GM21576 (cell line): ENCODE data around the gene CERT1.
A peak's percentile ranks its signal among the peaks of the same experiment; 100 is the strongest.
"Not testable (repeated sequence)": the region's sequence is repeated elsewhere in the genome, so short reads cannot be mapped to it uniquely, and the experiment has no call there.

Experiments
- ATAC-seq: cut with Tn5 transposase; IDR thresholded peaks from one replicate; pipeline ENCODE4 v1.9.1; 2021; ENCODE audit warnings: mild to moderate bottlenecking, moderate library complexity; ENCODE audit not compliant: unreplicated experiment

CERT1 gene

GRCh38 chr5:75524591-75524990, 13.2 kb upstream of the CERT1 start:
- ATAC-seq: no peak

- ATAC-seq: peak; percentile 88
Measured at GRCh38 chr5:75524071-75524470, 12.6 kb upstream of the CERT1 start.

- no peak for ATAC-seq
Measured at GRCh38 chr5:75523275-75523674, 11.8 kb upstream of the CERT1 start.

GRCh38 chr5:75522542-75522941, 11.1 kb upstream of the CERT1 start:
- ATAC-seq: no peak

- ATAC-seq: no peak
Measured at GRCh38 chr5:75522025-75522424, 10.6 kb upstream of the CERT1 start.

- no peak for ATAC-seq
Measured at GRCh38 chr5:75521195-75521594, 9.8 kb upstream of the CERT1 start.

GRCh38 chr5:75519761-75520160, 8.3 kb upstream of the CERT1 start:
- no peak for ATAC-seq

GRCh38 chr5:75514323-75514722, 2.9 kb upstream of the CERT1 start:
- ATAC-seq: no peak

GRCh38 chr5:75513841-75514240, 2.4 kb upstream of the CERT1 start:
- no peak for ATAC-seq

GRCh38 chr5:75512383-75513074, 1.1 kb upstream of the CERT1 start:
- ATAC-seq: no peak

GRCh38 chr5:75510836-75511434, 494 bp downstream of the CERT1 start:
- ATAC-seq: peak; percentile 23

- ATAC-seq: peak; percentile 1
Measured at GRCh38 chr5:75510417-75510835, 1.0 kb downstream of the CERT1 start.

- ATAC-seq: no peak
Measured at GRCh38 chr5:75509956-75510355, 1.5 kb downstream of the CERT1 start.

- ATAC-seq: no peak
Measured at GRCh38 chr5:75509546-75509945, 1.9 kb downstream of the CERT1 start.

- ATAC-seq: no peak
Measured at GRCh38 chr5:75507841-75508240, 3.6 kb downstream of the CERT1 start.

GRCh38 chr5:75505112-75505511, 6.3 kb downstream of the CERT1 start:
- ATAC-seq: not testable (repeated sequence)

GRCh38 chr5:75498875-75499274, 12.6 kb downstream of the CERT1 start:
- ATAC-seq: not testable (repeated sequence)

- ATAC-seq: no peak
Measured at GRCh38 chr5:75498208-75498777, 13.1 kb downstream of the CERT1 start.

- ATAC-seq: no peak
Measured at GRCh38 chr5:75496026-75496425, 15.4 kb downstream of the CERT1 start.

- no peak for ATAC-seq
Measured at GRCh38 chr5:75491621-75492020, 19.8 kb downstream of the CERT1 start.

- not testable (repeated sequence) for ATAC-seq
Measured at GRCh38 chr5:75489847-75490246, 21.6 kb downstream of the CERT1 start.

GRCh38 chr5:75484605-75485004, 26.8 kb downstream of the CERT1 start:
- ATAC-seq: no peak
